OCI-LY1 (cell line): ENCODE measurements around the gene ASPG.

Experiments
- CTCF ChIP-seq: fragments of 200-600 bp; sonication (generic), shearing (Covaris generic); IDR thresholded peaks from 2 replicates; pipeline ENCODE4 v1.5.1; 2017; ENCODE audit warnings: mild to moderate bottlenecking, antibody characterized with exemption, low read length, moderate library complexity, mixed read lengths
- EZH2 ChIP-seq: fragments of 200-600 bp; sonication (generic), shearing (Covaris generic); IDR thresholded peaks from 2 replicates; pipeline ENCODE4 v1.8.0; 2017; ENCODE audit warnings: borderline replicate concordance, mixed run types, mild to moderate bottlenecking, antibody characterized with exemption, low read length, moderate library complexity, mixed read lengths

DNA sequence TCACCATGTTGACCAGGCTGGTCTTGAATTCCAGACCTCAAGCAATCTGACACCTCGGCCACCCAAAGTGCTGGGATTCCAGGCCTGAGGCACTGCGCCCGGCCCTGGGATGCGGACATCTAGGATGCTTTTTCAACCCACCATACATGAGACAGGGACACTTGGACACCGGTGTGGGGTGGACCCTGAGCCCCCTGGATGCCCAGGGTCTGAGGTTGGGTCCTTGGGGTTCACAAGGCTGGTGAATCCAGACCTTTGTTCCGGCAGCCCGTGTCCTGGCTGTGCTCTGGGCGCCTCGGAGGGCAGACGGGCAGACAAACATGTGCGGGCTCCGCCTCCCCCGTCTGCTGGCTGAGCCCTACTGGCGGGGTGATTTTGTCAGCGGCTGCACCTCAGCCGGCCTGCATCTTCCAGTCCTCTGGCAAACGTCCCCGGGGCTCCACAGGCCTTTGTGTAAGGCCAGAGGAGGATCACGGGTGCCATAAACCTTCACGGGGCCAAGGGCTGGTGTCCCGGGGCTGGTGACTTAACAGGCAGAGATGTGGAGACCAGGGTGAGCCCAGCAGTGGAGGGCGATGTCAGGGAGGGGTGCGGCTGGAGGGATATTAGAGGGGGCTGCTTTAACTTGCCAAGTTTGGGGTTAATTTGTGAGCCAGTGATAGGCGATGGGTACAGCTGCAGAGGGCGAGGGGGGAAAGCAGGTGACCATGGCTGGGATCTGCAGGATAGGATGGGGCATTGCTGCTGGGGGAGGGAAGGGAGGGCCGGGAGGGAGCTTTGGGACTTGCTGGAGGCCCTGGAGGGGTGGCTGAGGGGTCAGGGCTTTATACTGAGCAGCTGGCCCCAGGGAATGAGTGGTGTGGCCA, 5.8 kb downstream of the ASPG start:
- TF ChIP-seq CTCF: no peak
- no peak for TF ChIP-seq EZH2
